ENCODE results near the gene PSMB10.

The PSMB10 gene

DNA sequence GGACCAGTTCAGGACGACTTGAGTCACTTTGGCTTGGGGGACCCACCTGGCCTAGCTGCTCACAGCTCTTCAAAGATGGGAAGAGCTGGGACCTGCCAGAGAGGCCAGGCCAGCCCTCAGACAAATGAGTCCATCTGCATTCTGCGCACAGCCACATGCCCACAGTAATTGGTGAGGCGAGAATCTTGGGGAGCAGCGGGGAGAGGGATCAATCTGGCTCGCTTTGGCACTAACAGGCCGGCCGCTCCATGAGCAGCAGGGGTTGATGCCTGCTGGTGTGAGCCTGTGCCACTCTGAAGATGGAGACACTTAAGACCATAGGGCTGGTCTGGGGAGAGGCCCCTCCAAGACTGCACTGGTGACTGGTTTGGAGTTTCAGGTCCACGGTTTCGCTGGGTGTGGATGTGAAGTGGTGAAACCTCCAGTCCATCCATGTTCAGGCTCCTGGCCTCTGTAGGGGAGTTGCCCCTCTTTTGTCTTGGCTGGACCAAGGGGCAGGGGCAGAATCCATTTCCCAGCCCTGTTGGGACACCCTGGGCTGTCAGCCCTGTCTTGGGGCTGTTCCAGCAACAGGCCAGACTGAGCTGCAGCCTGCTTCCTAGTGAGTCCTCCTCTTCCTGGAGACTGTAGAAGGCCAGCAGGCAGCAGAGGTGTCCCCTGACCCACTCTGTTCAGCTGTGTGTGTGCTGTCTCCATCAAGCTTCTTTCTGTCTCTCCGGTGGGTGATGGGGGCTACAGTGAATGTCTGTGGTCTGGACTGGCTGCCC is 12.3 kb downstream of the PSMB10 start:
- in situ Hi-C loops (cut with MboI; ENCODE audit: low pct_unique_long_range_greater_than_20kb, low sequenced_read_pairs, unreplicated experiment), result loop anchor here (10.0 to 25.0 kb wide), 2 partner anchors 240 to 387 kb away; partner anchors contain the start of gene RIPOR1
- no peak for DNase-seq (ENCODE audit: low spot score)
- no peak for TF ChIP-seq CTCF (IDR thresholded peaks at IDR 0.05; ENCODE audit: extremely low read depth, insufficient read depth, missing control alignments)

- in situ Hi-C loops (cut with MboI; ENCODE audit: low pct_unique_long_range_greater_than_20kb, low sequenced_read_pairs, unreplicated experiment), result loop anchor here (10.0 to 25.0 kb wide), 2 partner anchors 239 to 386 kb away; partner anchors contain the start of gene RIPOR1
- no peak for DNase-seq (ENCODE audit: low spot score)
- TF ChIP-seq CTCF (IDR thresholded peaks at IDR 0.05; ENCODE audit: extremely low read depth, insufficient read depth, missing control alignments), result no peak
These were observed 13.1 kb downstream of the PSMB10 start for GRCh38 chr16:67923414-67924116.

DNA sequence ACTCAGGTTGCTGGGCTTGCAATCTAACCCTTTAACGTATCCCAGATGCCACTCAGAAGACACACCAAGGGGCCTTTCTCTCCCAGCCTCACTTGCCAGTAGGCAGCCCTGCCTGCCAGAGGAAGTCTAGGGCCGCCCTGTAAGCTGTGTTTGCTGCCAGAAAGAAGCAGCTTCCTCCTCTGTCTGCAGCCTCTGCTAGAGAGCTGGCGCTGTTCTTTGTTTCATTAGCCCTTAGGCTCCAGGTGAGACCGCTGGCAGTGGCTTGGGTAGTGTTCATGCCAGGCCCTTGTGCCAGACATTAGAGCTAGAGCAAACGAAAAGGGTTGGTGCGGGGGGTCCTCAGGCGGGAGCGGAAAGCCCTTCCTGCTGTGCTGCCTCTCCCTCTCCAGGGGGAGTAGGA is 13.9 kb downstream of the PSMB10 start:
- in situ Hi-C loops (cut with MboI; ENCODE audit: low pct_unique_long_range_greater_than_20kb, low sequenced_read_pairs, unreplicated experiment), result loop anchor here (10.0 to 25.0 kb wide), 2 partner anchors 238 to 385 kb away; partner anchors contain the start of gene RIPOR1
- no peak for TF ChIP-seq CTCF (IDR thresholded peaks at IDR 0.05; ENCODE audit: extremely low read depth, insufficient read depth, missing control alignments)
- DNase-seq (ENCODE audit: low spot score), result no peak

DNA sequence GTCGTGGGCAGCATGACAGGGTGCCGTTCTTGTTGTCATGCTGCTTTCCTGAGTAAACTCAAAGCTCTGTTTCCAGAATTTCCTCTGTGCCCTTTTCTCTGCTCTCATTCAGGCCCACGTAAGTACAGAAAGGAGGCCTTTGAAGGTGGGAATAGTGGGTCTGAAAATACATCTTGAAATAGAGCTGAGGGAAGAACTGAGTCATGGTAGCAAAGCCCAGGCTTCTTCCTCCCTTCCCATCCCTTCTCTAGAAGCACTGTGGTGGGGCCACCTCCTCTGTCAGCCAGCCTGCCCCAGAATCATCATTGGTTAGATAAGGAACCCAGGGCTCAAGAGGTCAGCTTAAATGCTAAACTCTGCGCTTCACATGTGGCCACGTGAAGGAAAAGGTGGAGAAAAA is 14.4 kb downstream of the PSMB10 start:
- no peak for DNase-seq (ENCODE audit: low spot score)
- in situ Hi-C loops (cut with MboI; ENCODE audit: low pct_unique_long_range_greater_than_20kb, low sequenced_read_pairs, unreplicated experiment), result loop anchor here (10.0 to 25.0 kb wide), 2 partner anchors 237 to 385 kb away; partner anchors contain the start of gene RIPOR1
- TF ChIP-seq CTCF (IDR thresholded peaks at IDR 0.05; ENCODE audit: extremely low read depth, insufficient read depth, missing control alignments), result no peak

DNA sequence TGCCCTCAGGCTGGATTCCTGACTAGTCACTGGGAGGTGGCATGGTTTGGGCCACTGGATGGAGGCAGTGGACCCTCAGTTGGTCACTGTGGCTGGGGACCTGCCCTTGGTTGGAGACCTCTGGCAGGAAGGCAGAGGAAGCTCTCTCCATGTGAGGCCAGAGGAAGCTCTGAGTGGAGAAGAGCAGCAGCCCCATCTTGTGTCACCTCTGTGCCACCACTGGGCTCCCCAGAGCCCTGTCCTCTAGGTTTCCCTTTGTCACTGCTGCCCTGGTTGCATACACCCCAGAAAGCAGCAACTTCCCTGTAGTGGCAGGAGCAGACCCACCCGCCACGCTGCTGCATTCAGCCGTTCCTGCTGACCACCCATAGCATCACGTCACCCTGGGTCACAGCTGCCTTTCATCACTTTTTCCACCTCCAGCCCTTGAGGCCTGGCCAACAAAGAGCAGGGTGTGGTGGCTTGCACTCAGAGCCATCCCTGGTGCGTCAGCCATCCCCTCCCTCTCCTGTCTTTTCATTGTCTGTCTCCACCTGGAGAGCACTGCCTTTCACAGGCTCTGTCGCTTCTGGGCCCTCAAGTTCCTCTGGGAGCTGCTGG is 16.9 kb downstream of the PSMB10 start:
- no peak for DNase-seq (ENCODE audit: low spot score)

More for the DNA sequence above, 16.9 kb downstream of the PSMB10 start:
- in situ Hi-C loops (cut with MboI; ENCODE audit: low pct_unique_long_range_greater_than_20kb, low sequenced_read_pairs, unreplicated experiment), result loop anchor here (10.0 to 25.0 kb wide), 2 partner anchors 235 to 382 kb away; partner anchors contain the start of gene RIPOR1
- TF ChIP-seq CTCF (IDR thresholded peaks at IDR 0.05; ENCODE audit: extremely low read depth, insufficient read depth, missing control alignments), result peak; percentile 9

Data from GM13977 (cell line).